ENCODE measurements around the gene UBA3.

UBA3 gene

DNA sequence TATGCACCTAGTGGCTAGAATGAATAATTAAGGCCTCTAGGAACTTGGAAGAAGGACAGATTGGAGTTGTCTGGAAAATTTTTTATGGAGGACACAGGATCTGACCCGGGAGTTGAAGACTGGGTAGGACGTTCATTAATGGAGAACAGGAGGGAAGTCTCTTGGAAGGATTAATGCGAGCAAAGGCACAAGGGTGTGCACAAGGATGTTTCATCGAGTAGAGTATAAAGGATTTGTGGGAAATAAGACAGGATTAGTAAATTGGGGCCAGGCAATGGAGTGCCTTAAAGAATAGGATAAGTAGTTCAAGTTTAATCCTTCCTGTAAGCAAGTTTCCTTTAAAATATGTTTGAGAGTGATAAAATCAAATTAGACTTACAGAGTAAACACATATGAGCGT is 27.7 kb upstream of the UBA3 start:
- DNase-seq (ENCODE audit: low read depth), result no peak
- no peak overlapping the region for H3K4me3 ChIP-seq (ENCODE audit: low read depth, low read length)
- TF ChIP-seq CTCF (IDR thresholded peaks at IDR 0.05; ENCODE audit: low read depth, low read length, missing control alignments), result no peak
- in situ Hi-C loops (cut with HindIII; ENCODE audit: low sequenced_read_pairs), result no loop called here

- TF ChIP-seq CTCF (IDR thresholded peaks at IDR 0.05; ENCODE audit: low read depth, low read length, missing control alignments), result no peak
- no peak overlapping the region for H3K4me3 ChIP-seq (ENCODE audit: low read depth, low read length)
- no peak for DNase-seq (ENCODE audit: low read depth)
- in situ Hi-C loops (cut with HindIII; ENCODE audit: low sequenced_read_pairs), result no loop called here
These were observed 25.2 kb upstream of the UBA3 start for GRCh38 chr3:69105320-69105719.

GRCh38 chr3:69104586-69104985 is 24.4 kb upstream of the UBA3 start:
- in situ Hi-C loops (cut with HindIII; ENCODE audit: low sequenced_read_pairs), result no loop called here
- H3K4me3 ChIP-seq (ENCODE audit: low read depth, low read length), result no peak overlapping the region
- no peak for TF ChIP-seq CTCF (IDR thresholded peaks at IDR 0.05; ENCODE audit: low read depth, low read length, missing control alignments)
- no peak for DNase-seq (ENCODE audit: low read depth)

DNA sequence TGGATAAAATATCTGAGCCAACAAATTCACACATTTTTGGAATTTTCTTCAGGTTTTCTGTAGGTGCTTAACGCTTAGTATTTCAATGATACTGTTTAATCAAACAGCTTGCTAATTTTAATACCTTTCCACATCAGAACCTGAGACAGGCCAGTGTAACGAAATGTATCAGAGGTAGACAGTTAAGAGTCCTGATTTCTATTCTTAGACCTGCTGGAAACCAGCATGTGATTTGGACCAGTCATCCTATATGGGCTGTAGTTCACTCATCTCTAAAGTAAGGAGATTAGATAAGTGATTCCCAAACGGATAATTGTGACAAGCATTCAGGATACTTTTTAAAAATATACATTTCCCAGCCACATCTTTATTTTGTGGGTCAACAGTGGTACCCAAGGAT is 23.0 kb upstream of the UBA3 start:
- no peak for TF ChIP-seq CTCF (IDR thresholded peaks at IDR 0.05; ENCODE audit: low read depth, low read length, missing control alignments)
- in situ Hi-C loops (cut with HindIII; ENCODE audit: low sequenced_read_pairs), result no loop called here
- no peak for DNase-seq (ENCODE audit: low read depth)
- H3K4me3 ChIP-seq (ENCODE audit: low read depth, low read length), result no peak overlapping the region

GRCh38 chr3:69102384-69102783 is 22.2 kb upstream of the UBA3 start:
- TF ChIP-seq CTCF (IDR thresholded peaks at IDR 0.05; ENCODE audit: low read depth, low read length, missing control alignments), result no peak
- in situ Hi-C loops (cut with HindIII; ENCODE audit: low sequenced_read_pairs), result no loop called here
- DNase-seq (ENCODE audit: low read depth), result no peak
- H3K4me3 ChIP-seq (ENCODE audit: low read depth, low read length), result no peak overlapping the region

DNA sequence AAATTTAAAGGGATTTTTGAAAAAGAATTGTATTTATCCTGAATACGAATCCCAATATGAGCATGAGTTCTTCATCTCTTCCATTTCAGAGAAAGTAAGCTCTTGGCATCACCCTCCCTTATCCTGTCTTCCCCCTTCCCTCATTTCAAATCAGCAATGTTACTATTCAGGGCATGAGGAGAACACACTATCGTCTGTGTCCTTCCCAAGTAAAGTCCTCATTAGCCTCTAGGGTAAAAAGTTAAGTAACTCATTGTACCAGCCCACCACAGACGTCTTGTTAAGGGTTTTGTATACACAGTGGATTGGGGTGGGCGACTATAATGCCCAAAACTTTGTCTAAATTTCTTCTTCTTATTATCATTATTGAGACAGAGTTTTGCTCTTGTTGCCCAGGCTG is 19.4 kb upstream of the UBA3 start:
- in situ Hi-C loops (cut with HindIII; ENCODE audit: low sequenced_read_pairs), result no loop called here
- no peak for DNase-seq (ENCODE audit: low read depth)
- no peak overlapping the region for H3K4me3 ChIP-seq (ENCODE audit: low read depth, low read length)
- no peak for TF ChIP-seq CTCF (IDR thresholded peaks at IDR 0.05; ENCODE audit: low read depth, low read length, missing control alignments)
